ENCODE data around the gene UGT1A6. TPM values are rescaled to one million over a fixed set of nuclear protein-coding genes. Genes with fewer than 3 reads are reported as not detected.

UGT1A6 gene
- total and polyA plus RNA-seq, 8 donors, result 0.05 to 0.69 TPM; not detected in 6

DNA sequence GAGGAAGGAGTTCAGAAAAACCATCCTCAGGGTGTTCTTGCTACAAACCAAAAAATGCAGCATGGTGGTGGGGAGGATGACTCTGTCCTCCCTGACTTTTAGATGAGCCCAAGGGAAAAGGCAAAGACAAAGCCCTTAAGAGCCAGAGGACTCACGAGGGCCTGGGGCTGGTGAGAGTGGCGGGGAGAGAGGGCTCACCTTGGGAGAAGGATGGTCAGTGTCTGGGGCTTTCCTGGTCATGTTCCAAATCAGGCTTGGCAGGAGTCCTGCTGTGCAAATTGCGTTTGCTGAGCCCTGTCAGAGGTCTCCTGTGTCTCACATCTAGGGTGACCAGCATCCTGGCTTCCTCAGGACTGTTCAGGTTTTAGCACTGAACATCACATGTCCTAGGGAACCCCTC is 72.1 kb downstream of the UGT1A6 start:
- intact Hi-C loops (cut with DNase I), result no loop called here
- Histone ChIP-seq H3K4me1 (no peaks in the 10 kb centered on the region), H3K27ac (no peak overlapping the region), H3K9me3 (no peaks in the 10 kb centered on the region), H3K36me3 (no peaks in the 10 kb centered on the region), H3K27me3 (no peaks in the 10 kb centered on the region), H3K4me3 (no peak overlapping the region)
- ATAC-seq (no peak), DNase-seq (no peak), FAIRE-seq (no peak)
- TF ChIP-seq CTCF (IDR thresholded peaks at IDR 0.05), result no peak
- 32 to 40% methylated on average over 3 of the region's 3 CpGs for WGBS, 2 donors

GRCh38 chr2:233766416-233766815 is 73.7 kb downstream of the UGT1A6 start:
- no peak overlapping the region for H3K4me3 ChIP-seq
- intact Hi-C loops (cut with DNase I), result no loop called here
- ATAC-seq (no peak), DNase-seq (no peak), FAIRE-seq (no peak)
- H3K36me3 ChIP-seq, result no peaks in the 10 kb centered on the region
- no peak overlapping the region for H3K27ac ChIP-seq
- no peak for TF ChIP-seq CTCF (IDR thresholded peaks at IDR 0.05)
- 61 to 72% methylated on average over 4 of the region's 4 CpGs for WGBS, 2 donors
- H3K9me3 ChIP-seq, result no peaks in the 10 kb centered on the region
- H3K4me1 ChIP-seq, result no peaks in the 10 kb centered on the region
- no peaks in the 10 kb centered on the region for H3K27me3 ChIP-seq

DNA sequence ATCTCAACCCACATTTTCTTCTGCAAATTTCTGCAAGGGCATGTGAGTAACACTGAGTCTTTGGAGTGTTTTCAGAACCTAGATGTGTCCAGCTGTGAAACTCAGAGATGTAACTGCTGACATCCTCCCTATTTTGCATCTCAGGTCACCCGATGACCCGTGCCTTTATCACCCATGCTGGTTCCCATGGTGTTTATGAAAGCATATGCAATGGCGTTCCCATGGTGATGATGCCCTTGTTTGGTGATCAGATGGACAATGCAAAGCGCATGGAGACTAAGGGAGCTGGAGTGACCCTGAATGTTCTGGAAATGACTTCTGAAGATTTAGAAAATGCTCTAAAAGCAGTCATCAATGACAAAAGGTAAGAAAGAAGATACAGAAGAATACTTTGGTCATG is 75.4 kb downstream of the UGT1A6 start:
- intact Hi-C loops (cut with DNase I), result no loop called here
- ATAC-seq (no peak), FAIRE-seq (no peak), DNase-seq (no peak)
- no peak overlapping the region for H3K4me3 ChIP-seq
- H3K4me1 ChIP-seq, result no peaks in the 10 kb centered on the region
- 64 to 69% methylated on average over 4 of the region's 4 CpGs for WGBS, 2 donors
- H3K36me3 ChIP-seq, result no peaks in the 10 kb centered on the region
- H3K9me3 ChIP-seq, result no peaks in the 10 kb centered on the region
- no peaks in the 10 kb centered on the region for H3K27me3 ChIP-seq
- TF ChIP-seq CTCF (IDR thresholded peaks at IDR 0.05), result no peak
- H3K27ac ChIP-seq, result no peak overlapping the region

- H3K4me1 ChIP-seq, result no peaks in the 10 kb centered on the region
- TF ChIP-seq CTCF (IDR thresholded peaks at IDR 0.05), result no peak
- no peaks in the 10 kb centered on the region for H3K36me3 ChIP-seq
- FAIRE-seq (no peak), DNase-seq (no peak), ATAC-seq (no peak)
- intact Hi-C loops (cut with DNase I), result no loop called here
- no peak overlapping the region for H3K4me3 ChIP-seq
- no peak overlapping the region for H3K27ac ChIP-seq
- 77 to 89% methylated on average over 9 of the region's 9 CpGs for WGBS, 2 donors
- H3K27me3 ChIP-seq, result no peaks in the 10 kb centered on the region
- H3K9me3 ChIP-seq, result no peaks in the 10 kb centered on the region
Observed at GRCh38 chr2:233769260-233769659, 76.6 kb downstream of the UGT1A6 start.

DNA sequence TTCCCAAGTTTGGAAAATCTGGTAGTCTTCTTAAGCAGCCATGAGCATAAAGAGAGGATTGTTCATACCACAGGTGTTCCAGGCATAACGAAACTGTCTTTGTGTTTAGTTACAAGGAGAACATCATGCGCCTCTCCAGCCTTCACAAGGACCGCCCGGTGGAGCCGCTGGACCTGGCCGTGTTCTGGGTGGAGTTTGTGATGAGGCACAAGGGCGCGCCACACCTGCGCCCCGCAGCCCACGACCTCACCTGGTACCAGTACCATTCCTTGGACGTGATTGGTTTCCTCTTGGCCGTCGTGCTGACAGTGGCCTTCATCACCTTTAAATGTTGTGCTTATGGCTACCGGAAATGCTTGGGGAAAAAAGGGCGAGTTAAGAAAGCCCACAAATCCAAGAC is 79.5 kb downstream of the UGT1A6 start:
- H3K36me3 ChIP-seq, result no peaks in the 10 kb centered on the region
- no peaks in the 10 kb centered on the region for H3K4me1 ChIP-seq
- TF ChIP-seq CTCF (IDR thresholded peaks at IDR 0.05), result no peak
- H3K4me3 ChIP-seq, result no peak overlapping the region
- no peak overlapping the region for H3K27ac ChIP-seq
- DNase-seq (no peak), FAIRE-seq (no peak), ATAC-seq (no peak)
- intact Hi-C loops (cut with DNase I), result no loop called here
- 76 to 80% methylated on average over 16 of the region's 16 CpGs for WGBS, 2 donors
- H3K9me3 ChIP-seq, result no peaks in the 10 kb centered on the region
- H3K27me3 ChIP-seq, result no peaks in the 10 kb centered on the region
